HG03439 (cell line): Measurements from ENCODE around the gene IFNGR2.
"Not testable (repeated sequence)": the region's sequence is repeated elsewhere in the genome, so short reads cannot be mapped to it uniquely, and the experiment has no call there.

Source experiments
- ATAC-seq: cut with Tn5 transposase; IDR thresholded peaks from one replicate; pipeline ENCODE4 v1.9.1; 2021; ENCODE audit warnings: mild to moderate bottlenecking, moderate library complexity; ENCODE audit not compliant: unreplicated experiment

IFNGR2 gene

DNA sequence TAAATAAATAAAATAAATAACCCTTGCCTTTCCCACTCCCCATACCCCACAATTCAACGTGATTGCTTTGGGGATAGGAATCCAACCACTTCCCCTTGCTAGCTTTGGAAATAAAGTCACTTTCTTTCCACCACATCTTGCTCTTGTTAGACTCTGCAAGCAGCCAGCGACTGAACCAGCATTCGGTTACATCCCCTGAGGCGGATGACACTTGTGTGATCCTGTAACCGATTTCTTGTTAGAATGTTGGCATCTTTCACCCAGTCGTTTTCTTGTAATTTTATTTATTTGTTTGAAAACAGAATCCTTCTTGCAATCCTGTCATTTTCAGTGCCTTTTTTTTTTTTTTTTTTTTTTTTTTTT is 1.6 kb upstream of the IFNGR2 start:
- ATAC-seq: no peak

DNA sequence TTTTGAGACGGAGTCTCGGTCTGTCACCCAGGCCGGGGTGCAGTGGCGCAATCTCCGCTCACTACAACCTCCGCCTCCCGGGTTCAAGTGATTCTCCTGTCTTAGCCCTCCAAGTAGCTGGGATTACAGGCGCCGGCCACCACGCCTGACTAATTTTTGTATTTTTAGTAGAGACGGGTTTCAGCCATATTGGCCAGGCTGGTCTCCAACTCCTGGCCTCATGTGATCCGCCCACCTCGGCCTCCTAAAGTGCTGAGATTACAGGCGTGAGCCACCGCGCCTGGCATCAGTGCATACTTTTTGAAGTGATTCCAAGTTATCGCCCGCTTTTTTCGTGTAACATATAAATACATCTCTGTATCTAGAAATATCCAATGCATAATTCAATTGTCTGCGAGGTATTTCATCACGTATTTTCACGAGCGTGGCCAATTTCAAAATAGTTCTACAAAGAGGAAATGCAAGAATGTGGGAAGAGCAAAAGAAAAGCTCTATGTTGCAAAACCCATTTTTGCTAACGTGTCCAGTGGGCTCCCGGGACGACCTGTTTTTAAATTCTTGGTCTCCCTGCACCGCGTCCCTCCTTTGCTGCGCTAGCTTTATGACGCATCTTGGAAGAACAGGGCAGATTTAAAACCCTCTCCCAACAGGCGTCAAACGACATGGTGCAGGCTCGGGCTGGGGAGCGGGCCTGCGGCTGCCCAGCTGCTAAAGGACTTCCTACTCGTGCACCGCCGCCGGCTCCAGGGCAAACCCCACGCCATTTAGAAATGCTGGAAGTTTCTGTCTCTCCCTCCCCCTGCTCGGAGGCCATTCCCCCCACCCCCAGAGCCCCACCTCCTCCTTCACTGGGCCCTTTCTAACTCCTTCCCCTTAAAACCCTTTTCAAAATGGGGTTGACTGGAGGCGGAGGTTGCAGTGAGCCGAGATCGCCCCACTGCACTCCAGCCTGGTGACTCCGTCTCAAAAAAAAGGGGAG is 923 bp upstream of the IFNGR2 start:
- no peak for ATAC-seq

DNA sequence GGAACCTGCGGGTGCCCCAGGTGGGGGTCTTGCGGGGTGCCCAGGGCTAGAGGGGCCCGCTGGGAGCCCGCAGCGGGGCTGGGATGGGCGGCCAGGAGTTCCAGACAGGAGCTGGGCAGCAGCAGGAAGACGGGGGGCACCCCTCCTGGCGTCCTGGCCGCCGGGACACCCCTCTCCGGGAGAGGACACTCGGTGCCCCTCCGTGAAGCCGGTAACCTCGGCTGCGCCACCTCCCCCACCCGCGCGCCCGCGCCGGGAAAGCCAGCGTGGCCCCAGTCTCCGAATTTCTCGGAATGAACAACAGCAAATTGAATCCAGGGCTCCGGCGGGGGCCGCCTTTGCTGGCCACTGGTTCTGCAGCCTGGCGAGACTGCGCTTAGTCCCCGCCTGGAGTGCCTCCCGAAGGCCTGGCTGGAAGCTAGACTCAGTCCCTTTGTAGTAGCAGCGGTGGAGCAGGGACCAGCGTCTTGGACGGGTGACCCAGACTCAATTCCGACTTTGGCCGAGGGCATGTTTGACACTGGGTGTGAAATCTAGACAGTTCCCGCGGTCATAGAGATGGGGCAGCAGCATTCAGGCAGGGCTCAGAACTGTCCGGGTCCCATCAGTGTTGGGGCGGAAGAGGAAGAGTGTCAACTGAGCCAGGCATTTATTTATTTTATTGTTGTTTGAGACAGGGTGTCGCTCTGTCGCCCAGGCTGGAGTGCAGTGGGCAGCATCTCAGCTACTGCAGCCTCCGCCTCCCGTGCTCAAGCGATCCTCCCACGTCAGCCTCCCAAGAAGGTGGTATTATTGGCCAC is 773 bp downstream of the IFNGR2 start:
- ATAC-seq: peak; percentile 34

DNA sequence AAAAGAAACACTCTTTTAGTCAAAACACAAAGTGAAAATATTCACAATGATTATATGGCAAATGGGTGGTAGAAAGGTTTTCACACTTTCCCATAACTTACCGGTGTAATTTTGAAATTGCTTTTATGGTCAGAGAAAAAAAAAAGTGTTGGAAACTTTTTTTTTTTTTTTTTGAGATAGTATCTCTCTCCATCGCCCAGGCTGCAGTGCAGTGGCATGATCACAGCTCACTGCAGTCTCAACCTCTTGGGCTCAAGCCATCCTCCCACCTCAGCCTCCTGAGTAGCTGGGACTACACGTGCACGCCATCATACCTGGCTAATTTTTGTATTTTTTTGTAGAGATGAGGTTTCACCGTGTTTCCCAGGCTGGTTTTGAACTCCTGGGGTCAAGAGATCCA is 3.3 kb downstream of the IFNGR2 start:
- no peak for ATAC-seq

DNA sequence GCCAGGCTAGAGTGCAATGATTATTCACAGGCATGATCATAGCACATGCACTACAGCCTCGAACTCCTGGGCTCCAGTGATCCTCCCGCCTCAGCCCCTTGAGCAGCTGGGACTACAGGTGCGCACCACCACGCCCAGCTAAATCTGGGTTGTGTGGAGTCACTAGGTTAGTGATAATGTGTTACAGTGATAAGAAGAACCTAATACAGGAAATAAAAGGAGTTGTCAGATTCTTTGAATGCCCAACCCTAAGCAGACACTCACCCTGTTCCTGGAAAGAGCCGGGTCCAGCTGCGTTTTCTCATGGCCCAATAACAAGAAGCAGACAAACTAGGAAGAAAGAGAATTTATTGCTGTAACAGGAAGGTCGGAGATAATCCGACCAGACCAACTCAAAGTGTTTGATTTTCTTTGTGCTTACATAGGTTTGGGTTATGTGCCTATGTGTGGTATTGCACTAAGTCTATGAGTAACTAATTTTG is 8.8 kb downstream of the IFNGR2 start:
- no peak for ATAC-seq

DNA sequence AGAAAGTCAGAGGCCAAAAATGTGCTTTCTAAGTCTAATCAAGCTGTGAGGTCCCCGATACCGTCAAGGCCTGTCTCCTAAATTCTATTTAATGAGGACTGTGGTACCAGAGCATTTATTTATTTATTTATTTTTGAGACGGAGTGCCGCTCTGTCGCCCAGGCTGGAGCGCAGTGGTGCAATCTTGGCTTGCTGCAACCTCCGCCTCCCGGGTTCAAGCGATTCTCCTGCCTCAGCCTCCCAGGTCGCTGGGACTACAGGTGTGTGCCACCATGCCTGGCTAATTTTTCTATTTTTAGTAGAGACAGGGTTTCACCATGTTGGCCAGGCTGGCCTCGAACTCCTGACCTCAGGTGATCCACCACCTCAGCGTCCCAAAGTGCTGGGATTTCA is 9.2 kb downstream of the IFNGR2 start:
- ATAC-seq: not testable (repeated sequence)

DNA sequence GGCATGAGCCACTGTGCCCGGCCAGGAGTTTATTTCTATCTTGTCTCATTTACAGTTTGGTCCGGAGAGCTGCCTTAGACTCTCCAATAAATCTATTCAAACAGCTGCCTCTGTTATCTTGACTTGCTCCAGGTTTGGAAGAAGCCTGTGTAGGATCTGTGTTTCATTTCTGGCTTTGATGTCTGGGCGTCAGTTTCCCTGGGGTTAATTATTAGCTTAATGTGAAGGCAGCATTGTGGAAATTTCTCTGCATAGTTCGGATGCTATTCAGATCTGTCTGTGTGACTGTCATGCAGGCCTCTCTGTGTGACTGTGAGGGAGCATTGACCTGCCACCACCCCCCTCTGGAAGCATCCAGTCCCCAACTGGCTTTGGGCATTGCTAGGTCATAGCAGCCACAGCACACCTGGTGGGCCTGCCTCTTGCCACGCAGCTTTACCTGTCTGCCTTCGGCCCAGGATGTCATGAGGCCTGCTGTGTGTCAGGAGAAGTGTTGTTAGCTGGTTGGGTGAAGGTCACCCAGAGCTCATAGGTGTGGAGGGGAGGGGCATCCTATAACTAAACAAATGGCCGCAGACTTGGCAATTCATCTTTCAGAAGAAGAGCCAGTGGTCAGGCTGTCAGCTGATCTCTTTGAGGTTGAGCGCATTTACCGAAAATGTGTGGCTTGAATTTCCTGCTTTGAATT is 9.8 kb downstream of the IFNGR2 start:
- ATAC-seq: no peak

DNA sequence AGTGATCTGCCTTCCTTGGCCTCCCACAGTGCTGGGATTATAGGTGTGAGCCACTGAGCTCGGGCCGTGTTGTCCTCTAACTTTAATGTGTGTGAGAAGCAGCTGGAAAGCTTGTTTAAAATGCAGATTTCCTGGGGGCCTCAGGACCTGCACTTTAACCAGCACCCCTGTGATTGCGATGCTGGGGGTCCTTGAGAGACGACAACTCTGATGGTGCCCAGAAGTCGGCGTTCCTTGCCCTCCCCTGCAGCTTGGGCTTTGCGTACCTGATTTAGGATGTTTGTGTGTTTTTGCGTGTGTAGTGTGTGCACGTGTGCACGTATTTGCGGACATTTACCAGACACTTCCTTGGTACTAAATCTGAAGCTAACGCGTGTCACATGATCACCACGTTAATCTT is 10.9 kb downstream of the IFNGR2 start:
- ATAC-seq: no peak

DNA sequence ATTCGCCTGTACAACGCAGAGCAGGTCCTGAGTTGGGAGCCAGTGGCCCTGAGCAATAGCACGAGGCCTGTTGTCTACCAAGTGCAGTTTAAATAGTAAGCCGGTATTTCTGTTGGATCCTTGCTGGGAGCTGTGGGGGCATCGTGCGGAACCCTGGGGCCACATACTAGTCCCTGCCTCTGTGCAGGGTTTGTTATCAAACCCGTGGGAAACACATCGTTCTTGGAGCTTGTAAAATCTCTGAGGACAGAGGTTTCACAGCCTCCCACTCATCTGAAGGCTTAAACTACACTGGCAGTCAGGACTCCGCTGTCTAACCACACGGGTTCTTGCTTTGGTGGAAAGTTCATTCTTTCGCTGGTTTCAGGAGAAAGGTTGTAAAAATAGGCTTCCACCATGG is 11.7 kb downstream of the IFNGR2 start:
- no peak for ATAC-seq

DNA sequence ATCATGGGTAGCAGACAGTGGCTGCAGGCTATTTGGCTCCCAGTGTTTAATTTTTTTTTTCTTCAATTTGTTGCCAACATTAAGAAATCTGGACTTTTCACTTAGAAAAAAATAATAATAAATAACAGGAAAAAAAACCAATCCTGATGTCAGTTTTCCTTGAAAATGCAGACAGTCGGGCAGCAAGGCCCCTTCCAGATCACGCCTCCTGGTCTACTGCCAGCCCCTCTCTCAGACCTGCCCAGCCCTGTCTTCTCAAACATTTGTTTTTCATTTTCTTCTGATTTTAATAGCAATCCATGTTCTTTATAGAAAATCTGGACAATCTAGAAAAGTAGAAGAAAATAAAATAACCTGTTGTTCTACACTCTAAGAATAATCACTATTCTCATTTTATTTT is 15.5 kb downstream of the IFNGR2 start:
- no peak for ATAC-seq

DNA sequence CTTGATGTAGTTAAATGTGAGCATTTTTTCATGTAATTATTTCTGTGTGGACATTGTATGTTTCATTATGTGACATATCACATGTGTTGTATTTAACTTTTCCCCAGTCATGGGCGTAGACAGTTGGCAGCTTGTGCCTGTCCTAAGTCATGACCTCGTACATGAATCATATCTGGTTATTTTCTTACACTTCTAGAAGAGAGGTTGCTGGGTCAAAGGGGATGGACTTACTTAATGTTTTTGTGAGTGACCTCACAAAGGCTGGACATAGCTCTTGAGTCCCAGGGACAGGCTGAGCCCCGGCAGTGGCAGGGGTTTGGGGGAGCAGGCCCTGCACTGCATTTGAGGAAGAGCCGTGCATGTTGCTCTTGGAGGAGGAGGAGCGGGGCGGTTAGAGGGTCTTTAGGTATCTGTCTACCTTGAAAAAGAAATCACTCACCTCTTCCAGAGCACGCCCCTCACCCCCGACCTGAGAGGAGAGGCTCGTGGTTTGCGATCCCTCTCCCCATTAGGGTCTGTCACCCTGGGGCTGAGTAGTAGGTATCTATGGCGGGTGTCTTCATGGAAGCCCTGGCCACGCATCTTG is 16.4 kb downstream of the IFNGR2 start:
- ATAC-seq: no peak

DNA sequence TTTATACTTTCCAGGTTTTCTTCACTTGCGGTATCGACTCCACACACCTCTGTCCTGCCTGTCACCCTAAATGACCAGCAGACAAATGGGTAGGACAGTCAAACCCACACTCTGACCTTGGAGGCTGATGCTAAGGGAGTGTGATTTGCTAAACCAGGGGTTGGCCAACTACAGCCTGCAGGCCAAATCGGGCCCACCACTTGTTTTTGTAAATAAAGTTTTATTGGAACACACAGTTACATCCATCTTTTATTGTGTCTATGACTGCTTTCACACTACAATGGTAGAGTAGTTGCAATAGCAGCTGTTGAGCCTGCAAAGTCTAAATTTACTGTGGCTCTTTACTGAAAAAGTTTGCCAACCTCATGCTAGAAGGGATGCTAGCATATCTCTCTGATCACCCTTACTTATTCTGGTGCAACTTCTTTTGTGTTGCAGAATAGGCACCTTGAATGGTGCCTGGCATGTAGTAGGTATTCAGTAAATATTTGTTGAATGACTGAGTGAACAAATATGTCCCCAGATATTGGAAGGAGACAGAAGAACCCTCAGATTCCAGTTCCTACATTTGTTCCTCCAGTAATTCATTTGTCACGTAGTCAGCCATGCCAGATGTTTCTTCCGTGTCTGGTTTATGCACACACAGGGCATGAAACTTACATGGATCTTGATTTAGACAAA is 18.6 kb downstream of the IFNGR2 start:
- ATAC-seq: no peak

DNA sequence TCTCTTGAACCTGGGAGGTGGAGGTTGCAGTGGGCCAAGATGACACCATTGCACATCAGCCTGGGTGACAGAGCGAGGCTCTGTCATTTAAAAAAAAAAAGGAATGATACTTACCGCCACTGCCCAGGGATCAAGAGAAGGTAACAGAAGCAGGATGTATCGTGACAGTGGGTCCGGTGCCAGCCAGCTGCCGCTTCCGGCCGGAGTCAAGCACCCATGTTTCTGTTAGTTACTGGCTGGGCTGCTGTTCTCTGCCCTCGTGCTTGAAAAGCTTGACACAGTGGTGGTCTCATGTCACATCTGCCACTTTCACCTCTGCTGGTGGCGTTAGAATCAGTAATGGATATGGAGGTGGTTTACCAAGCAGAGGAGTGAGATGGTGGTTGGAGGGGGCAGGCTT is 21.0 kb downstream of the IFNGR2 start:
- no peak for ATAC-seq

DNA sequence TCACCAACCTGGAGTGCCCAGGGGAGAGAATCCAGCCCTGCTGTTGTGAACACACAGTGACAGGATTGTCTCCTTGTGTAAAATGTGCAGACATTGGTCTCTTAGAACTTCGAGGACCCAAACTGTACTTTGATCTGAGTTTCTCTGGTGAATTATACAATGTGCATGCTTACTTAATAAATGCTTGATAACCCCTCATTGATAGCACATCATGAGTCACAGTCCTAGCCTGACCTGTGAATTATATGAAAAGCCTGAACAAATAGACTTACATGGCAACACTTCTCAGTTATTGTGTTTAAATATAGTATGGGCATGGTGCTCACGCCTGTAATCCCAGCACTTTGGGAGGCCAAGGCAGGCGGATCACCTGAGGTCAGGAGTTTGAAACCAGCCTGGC is 22.6 kb downstream of the IFNGR2 start:
- ATAC-seq: no peak

DNA sequence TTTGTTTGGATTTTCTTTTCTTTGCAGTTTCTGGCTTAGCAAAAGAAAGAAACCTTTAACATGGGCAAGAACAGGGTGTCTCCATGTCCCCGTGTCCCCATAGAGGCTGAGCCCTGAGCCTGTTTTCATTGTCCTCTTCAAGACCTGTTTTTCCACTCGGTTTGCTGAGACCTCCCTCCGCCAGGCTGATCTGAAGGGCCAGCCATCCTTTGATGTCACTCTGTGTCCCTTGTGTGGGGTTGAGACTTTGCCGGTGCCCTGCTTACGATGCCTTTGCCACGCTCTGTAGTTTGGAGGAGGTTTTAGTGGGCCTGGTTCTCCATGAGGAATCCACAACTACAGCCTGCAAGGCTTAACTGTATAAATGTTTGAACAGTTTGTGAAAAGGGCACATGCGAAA is 23.8 kb downstream of the IFNGR2 start:
- ATAC-seq: no peak

DNA sequence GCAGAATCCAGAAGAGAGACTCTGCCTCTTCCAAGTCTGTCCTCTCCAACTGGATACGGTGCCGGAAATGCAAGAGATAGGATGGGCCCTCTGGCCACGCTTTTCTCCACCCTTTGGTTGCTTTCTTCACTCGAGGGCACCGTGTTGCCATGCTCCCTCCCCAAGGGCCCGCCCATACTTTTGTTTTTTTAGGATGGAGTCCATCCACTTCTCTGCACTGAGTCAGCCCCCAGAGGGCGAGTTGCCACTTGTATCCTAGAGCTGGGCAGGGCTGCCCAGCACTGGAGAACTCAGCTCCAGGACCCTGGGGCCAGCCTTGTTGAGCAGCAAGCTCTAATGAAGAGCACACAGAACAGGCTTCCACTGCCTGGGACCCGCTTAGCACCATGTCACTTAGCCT is 25.5 kb downstream of the IFNGR2 start:
- ATAC-seq: no peak

DNA sequence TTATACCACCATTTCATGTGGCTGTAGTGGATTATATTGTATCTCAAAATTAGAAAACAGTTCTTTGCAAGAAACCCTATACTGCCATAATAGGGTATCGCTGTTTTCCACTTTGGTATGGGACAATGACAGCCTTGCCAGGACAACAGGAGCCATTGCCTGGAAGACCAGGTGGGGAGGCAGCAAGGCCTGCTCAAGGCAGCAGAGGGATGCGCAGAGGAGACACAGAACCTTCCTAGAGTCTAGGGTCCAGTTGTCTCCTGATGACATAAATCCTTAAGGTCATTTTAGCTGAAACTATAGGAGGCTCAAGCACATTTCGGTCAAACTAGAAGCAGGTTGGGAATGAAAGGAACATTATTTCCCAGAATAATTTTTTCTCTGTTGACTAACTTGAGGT is 27.6 kb downstream of the IFNGR2 start:
- no peak for ATAC-seq

DNA sequence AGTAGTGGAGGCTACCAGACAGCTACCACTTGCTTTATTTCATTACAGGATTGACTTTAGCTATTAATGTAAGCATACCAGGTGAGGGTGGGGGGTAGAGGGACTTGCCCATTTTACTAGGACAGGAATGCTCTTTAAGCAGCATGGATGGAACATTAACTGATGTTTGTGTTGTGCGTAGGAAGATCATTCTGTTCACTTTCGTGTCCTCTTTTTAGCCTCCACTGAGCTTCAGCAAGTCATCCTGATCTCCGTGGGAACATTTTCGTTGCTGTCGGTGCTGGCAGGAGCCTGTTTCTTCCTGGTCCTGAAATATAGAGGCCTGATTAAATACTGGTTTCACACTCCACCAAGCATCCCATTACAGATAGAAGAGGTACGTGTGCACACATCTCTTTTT is 29.3 kb downstream of the IFNGR2 start:
- no peak for ATAC-seq

DNA sequence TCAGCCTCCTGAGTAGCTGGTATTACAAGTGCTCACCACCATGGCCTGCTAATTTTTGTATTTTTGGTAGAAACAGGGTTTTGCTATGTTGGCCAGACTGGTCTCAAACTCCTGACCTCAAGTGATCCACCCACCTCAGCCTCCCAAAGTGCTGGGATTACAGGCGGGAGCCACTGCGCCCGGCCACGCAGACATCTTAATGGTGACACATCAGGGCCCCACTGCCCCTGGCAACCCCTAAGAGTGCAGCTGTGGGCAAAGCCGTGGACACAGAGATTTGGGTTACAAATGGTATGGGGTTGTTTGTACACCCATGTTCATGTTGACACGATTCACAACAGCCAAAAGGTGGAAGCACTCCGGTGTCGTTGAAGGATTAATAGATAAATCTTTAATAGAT is 29.8 kb downstream of the IFNGR2 start:
- no peak for ATAC-seq

DNA sequence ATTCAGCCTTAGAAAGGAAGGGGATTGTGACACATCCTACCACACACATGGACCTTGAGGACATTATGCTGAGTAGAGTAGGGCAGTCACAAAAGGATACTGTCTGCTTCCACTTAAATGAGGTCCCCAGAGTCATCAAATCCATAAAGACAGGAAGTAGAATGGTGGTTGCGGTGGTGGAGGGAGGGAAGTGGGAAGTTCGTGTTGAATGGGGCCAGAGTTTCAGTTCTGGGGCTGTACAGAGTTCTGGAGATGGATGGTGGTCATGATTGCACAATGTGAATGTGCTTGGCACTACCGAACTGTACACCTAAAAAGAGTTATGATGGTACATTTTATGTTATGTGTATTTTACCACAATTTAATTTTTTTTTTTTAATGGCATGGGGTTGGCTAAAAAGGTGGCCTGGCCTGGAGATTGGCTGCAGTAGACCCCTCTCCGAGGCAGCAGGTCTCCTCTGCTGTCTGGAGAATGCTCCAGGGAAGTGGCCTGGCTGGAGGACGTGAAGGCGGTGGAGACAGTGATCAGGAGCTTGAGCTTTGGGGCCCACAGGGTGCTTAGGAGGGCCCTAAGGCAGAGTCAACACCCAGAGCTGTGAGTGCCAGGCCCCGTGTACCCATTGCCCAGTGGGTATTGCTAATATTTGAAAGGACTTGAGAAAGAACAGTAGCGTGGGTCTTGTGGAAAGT is 30.4 kb downstream of the IFNGR2 start:
- ATAC-seq: no peak
